Left ventricle myocardium inferior (tissue), 1 donor: ENCODE data around the gene ZNF442. TPM values are rescaled to one million over a fixed set of nuclear protein-coding genes. Genes with fewer than 3 reads are reported as not detected.
"Not testable (repeated sequence)": the region's sequence is repeated elsewhere in the genome, so short reads cannot be mapped to it uniquely, and the experiment has no call there.

ENCODE experiments used
- DNase-seq: peaks from one replicate; pipeline ENCODE4 v3.0.0-alpha.2; 2020
- H3K27ac ChIP-seq: fragments of 200-600 bp; replicated peaks from 2 replicates; pipeline ENCODE4 v1.8.0; 2021
- H3K27me3 ChIP-seq: fragments of 200-600 bp; 2 replicates; pipeline ENCODE4 v1.8.0; 2021; ENCODE audit warnings: low read depth
- H3K36me3 ChIP-seq: fragments of 200-600 bp; 2 replicates; pipeline ENCODE4 v1.8.0; 2021
- H3K4me1 ChIP-seq: fragments of 200-600 bp; 2 replicates; pipeline ENCODE4 v1.8.0; 2021
- H3K4me3 ChIP-seq: fragments of 200-600 bp; 2 replicates; pipeline ENCODE4 v1.8.0; 2021; ENCODE audit warnings: mild to moderate bottlenecking, moderate library complexity
- H3K9me3 ChIP-seq: fragments of 200-600 bp; replicated peaks from 2 replicates; pipeline ENCODE4 v1.8.0; 2021
- intact Hi-C: fragments of 100-400 bp; cut with micrococcal nuclease; formaldehyde crosslinking; loops from one replicate; pipeline ENCODE4 v1.11.0; 2022
- total RNA-seq: library from RNA; stranded (reverse); fragmentation: NEBNext Ultra II Directional; extraction: Animal tissue kit (Norgen Biotek cat#: 25700); gene quantifications from one replicate; pipeline ENCODE4 v1.2.1, GENCODE V29; 2021
- TF ChIP-seq, protein P1 (sequence below): fragments of 200-600 bp; IDR thresholded peaks from 2 replicates; pipeline ENCODE4 v1.8.0; 2021; ENCODE audit warnings: antibody characterized with exemption, mild to moderate bottlenecking, borderline replicate concordance
- donor health status: DM: no; HTN: yes; CAD: no; lungs with severe emphysema.

The ZNF442 gene
- total RNA-seq, 1 donor from 2014 or later = 3.4 TPM

DNA sequence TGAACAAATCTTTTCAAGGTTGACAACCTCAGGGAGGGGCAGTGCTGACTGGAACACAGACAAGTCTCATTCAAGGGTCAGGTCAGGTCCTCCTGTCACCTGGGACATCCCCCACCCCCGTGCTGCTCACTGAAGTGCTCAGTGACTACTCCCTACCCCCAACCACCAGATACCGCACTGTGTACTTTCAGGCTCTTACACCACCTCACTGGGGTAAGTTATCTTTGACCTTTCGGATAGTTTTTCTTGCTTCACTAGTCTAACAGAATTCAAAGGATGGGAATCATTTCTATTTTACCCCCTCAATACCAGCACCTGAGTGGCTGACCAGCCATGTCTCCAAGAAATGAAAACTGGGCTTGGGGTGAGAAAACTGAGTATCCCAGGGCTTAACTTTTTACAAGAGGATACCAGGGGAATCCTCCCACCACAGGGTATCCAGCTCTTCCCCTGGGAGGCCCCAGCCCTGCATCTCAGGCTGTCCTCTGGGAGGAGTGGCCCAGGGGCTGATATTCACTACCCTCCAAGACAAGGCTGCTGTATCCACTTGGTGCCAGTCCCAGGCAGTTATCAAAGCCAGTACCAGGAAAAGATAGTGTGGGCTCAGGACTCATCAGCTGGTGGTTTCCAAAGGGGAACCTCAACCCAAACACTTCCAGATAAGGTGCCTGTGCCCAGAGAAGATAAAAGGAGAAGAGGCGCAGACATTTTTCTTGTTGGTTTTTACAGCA, 34.1 kb downstream of the ZNF442 start:
- TF ChIP-seq, protein P1, sequence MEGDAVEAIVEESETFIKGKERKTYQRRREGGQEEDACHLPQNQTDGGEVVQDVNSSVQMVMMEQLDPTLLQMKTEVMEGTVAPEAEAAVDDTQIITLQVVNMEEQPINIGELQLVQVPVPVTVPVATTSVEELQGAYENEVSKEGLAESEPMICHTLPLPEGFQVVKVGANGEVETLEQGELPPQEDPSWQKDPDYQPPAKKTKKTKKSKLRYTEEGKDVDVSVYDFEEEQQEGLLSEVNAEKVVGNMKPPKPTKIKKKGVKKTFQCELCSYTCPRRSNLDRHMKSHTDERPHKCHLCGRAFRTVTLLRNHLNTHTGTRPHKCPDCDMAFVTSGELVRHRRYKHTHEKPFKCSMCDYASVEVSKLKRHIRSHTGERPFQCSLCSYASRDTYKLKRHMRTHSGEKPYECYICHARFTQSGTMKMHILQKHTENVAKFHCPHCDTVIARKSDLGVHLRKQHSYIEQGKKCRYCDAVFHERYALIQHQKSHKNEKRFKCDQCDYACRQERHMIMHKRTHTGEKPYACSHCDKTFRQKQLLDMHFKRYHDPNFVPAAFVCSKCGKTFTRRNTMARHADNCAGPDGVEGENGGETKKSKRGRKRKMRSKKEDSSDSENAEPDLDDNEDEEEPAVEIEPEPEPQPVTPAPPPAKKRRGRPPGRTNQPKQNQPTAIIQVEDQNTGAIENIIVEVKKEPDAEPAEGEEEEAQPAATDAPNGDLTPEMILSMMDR = no peak
- no peaks in the 10 kb centered on the region for H3K9me3 ChIP-seq
- peaks cover 46% of the 10 kb centered on the region for H3K4me1 ChIP-seq
- peak overlapping the region; percentile 90 for H3K4me3 ChIP-seq
- peak overlapping the region; percentile 95 for H3K27ac ChIP-seq
- intact Hi-C loops = no loop called here
- DNase-seq = no peak
- no peaks in the 10 kb centered on the region for H3K27me3 ChIP-seq
- no peaks in the 10 kb centered on the region for H3K36me3 ChIP-seq

DNA sequence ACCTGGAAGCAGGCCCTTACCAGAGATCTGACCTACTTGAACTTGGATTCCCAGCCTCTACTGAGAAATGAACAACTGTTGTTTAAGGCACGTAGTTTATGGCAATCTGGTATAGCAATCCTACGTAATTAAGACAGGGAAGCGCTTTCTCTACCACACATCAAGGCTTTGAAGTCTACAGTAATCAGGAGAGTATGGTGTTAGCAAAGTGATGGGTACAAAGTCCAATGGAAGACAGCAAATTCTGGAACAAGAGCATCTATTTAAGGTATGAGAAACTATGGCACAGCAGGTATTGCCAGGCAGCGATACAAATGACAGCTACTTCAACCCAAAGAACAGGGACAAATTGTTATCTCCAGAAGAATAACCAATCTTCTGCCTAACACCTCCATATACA, 35.1 kb downstream of the ZNF442 start:
- Histone ChIP-seq H3K27me3 (no peaks in the 10 kb centered on the region), H3K9me3 (no peaks in the 10 kb centered on the region), H3K36me3 (no peaks in the 10 kb centered on the region), H3K4me1 (peaks cover 46% of the 10 kb centered on the region), H3K4me3 (no peak overlapping the region), H3K27ac (peak overlapping the region; percentile 95)
- TF ChIP-seq, protein P1 = no peak
- intact Hi-C loops = no loop called here
- DNase-seq = no peak

DNA sequence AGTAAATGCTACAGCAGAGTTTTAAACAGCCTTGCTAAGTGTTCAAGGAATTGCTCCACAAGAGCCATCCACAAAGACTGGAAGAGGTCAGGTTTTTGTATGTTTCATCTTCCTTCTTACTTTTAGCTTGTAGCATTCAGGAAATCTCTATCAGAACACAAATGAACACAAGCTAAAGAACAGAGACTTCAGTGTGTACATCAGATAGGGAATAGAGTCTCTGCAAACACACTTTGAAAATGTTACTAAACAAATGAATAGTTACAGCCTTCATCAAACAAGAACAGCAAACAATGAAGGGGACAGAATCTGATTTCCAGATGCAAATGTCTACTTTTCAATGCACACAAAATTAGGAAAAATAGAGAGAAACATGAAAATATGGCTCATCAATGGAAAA, 39.8 kb downstream of the ZNF442 start:
- peaks cover 10% of the 10 kb centered on the region for H3K9me3 ChIP-seq
- TF ChIP-seq, protein P1 = no peak
- H3K27me3 ChIP-seq = no peaks in the 10 kb centered on the region
- no peak for DNase-seq
- no peak overlapping the region for H3K4me3 ChIP-seq
- intact Hi-C loops = no loop called here
- no peak overlapping the region for H3K27ac ChIP-seq
- peaks cover 40% of the 10 kb centered on the region for H3K36me3 ChIP-seq
- H3K4me1 ChIP-seq = peaks cover 13% of the 10 kb centered on the region

DNA sequence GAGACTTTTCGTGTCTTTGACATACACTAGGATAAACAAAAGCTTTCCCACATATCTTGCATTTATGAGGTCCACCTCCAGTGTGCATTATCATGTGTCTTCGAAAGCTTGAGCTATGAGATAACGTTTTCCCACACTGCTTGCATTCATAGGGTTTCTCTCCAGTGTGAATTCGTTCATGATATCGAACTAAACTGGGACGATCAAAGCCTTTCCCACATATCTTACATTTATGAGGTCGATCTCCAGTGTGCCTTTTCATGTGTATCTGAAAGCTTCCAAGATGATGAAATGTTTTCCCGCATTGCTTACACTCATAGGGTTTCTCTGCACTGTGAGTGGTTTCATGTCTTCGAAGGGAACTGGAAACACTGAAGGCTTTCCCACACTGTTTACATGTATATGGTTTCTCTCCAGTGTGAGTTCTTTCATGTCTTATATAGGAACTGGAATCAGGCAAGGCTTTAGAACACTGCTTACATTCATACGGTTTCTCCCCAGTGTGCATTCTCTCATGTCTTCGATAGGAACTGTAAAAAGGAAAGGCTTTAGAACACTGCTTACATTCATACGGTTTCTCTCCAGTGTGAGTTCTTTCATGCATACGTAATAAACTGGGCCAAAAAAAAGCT, 46.6 kb downstream of the ZNF442 start:
- intact Hi-C loops = no loop called here
- peaks cover 66% of the 10 kb centered on the region for H3K36me3 ChIP-seq
- TF ChIP-seq, protein P1 = no peak

DNA sequence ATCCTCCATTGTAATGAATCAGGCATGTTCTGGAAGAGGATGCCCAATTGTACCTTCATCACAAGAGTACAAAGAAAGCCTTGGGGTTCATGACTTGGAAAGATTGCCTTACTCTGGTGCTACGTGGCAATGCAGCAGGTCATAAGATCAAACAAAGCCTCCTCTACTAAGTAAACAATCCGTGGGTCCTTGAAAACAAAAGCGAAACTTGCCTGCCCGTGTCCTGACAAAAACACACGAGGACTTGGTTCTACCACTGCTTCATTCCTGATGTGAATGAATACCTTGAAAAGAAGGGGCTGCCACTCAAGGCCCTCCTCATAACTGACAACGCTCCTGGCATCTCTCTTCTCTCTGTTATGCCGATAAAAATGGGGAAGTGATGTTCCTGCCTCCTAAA, 50.9 kb downstream of the ZNF442 start:
- intact Hi-C loops = no loop called here
- TF ChIP-seq, protein P1 = no peak

More for the DNA sequence above, 46.6 kb downstream of the ZNF442 start:
- H3K27me3 ChIP-seq = no peaks in the 10 kb centered on the region
- no peak for DNase-seq
- no peak overlapping the region for H3K4me3 ChIP-seq
- H3K4me1 ChIP-seq = no peaks in the 10 kb centered on the region
- H3K27ac ChIP-seq = no peak overlapping the region
- peaks cover 29% of the 10 kb centered on the region for H3K9me3 ChIP-seq

DNA sequence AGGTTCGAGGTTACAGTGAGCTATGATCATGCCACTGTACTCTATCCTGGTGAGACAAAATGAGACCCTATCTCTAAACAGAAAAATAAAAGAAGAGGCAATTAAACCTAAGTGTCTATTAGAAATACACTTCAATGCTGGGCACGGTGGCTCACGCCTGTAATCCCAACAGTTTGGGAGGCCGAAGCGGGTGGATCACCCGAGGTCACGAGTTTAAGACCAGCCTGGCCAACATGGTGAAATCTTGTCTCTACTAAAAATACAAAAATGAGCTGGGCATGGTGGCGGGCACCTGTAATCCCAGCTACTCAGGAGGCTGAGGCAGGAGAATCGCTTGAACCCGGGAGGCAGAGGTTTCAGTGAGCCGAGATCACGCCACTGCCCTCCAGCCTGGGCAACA, 56.6 kb downstream of the ZNF442 start:
- H3K9me3 ChIP-seq, H3K4me1 ChIP-seq, DNase-seq, intact Hi-C loops, H3K36me3 ChIP-seq, H3K27me3 ChIP-seq, H3K27ac ChIP-seq, H3K4me3 ChIP-seq: not testable (repeated sequence)

More for the DNA sequence above, 50.9 kb downstream of the ZNF442 start:
- H3K27me3 ChIP-seq = no peaks in the 10 kb centered on the region
- H3K9me3 ChIP-seq = peaks cover 16% of the 10 kb centered on the region
- H3K27ac ChIP-seq = no peak overlapping the region
- no peak overlapping the region for H3K4me3 ChIP-seq
- DNase-seq = no peak
- no peaks in the 10 kb centered on the region for H3K4me1 ChIP-seq
- peaks cover 24% of the 10 kb centered on the region for H3K36me3 ChIP-seq
